Stimulated activated CD4-positive, alpha-beta T cell treated with anti-CD3 and anti-CD28 coated beads, Interleukin-2, amount 100 ng/mL, for 24 hours (primary cell): ENCODE results near the gene CXCL5.
"Not testable (repeated sequence)": the region's sequence is repeated elsewhere in the genome, so short reads cannot be mapped to it uniquely, and the experiment has no call there.

ENCODE experiments used
- DNase-seq, 2 donors: peaks; one replicate each; pipeline ENCODE4 v3.0.0-alpha.2; 2020

CXCL5 gene

DNA sequence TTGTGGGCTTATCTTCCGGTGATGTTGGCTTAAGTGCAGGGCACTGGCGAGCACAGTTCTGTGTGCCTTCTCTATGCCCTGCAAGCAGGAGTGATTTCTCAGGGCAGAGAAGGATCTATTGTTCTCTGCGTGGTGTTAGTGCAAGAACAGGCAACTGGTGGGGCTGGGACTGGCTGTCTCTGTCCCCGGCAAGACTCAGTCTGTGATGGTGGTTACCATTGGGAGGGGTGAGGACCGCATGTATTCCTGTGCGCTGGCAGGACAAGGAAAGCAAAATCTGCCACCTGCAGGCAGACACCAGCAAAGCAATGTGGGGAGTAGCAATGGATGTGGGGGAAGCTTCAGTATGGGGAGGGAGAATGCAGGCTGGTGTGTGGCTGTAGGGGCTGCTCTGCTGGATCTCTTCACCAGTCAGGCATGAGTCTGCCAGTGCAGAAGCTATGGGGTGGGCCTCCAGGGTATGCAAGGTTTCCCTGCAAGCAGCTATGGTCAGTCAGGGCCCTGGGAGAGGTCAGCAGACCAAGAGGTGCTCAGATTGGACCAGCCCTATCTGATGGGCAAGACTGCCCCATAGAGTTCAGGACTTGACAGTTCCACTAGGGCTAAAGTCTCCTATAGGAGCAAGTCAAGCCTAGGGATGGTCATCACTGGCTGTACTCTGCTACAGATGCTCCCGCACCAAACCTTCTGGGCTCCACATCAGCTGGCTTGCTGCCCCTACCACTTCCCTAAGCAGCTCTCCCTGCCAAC is 33.4 kb downstream of the CXCL5 start:
- DNase-seq, result no peak

DNA sequence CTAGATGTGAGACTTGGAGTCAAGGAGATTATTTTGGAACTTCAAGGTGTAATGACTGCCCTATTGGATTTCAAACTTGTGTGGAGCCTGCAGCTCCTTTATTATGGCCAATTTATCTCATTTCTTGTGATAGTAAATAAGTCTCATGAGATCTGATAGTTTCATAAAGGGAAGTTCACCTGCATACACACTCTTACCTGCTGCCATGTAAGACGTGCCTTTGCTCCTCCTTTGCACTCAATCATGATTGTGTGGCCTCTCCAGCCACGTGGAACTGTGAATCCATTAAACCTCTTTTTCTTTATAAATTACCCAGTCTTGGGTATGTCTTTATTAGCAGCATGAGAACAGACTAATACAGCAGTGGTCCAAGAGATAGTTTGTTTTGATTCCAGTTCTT is 35.8 kb downstream of the CXCL5 start:
- DNase-seq, result no peak

GRCh38 chr4:73959041-73959440 is 39.4 kb downstream of the CXCL5 start:
- not testable (repeated sequence) for DNase-seq

DNA sequence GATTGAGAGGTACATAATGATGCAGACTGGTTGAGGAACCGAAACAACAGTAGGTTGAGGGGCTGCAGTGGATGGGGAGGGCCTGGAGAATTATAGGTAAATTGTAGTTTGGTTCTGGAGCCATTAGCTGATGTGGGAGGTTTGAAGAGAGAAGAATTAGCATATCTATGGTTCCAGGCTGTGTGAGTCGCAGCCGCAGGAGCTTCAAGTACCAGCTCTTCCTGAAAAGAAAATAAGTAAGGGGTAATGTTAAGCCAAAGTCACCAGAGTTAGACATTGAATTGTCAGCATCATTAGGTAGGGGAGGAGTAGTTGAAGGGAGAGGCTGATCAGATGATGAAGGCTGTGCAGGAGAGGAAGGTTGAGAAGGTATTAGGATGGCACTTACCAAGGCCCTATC is 46.1 kb downstream of the CXCL5 start:
- no peak for DNase-seq

DNA sequence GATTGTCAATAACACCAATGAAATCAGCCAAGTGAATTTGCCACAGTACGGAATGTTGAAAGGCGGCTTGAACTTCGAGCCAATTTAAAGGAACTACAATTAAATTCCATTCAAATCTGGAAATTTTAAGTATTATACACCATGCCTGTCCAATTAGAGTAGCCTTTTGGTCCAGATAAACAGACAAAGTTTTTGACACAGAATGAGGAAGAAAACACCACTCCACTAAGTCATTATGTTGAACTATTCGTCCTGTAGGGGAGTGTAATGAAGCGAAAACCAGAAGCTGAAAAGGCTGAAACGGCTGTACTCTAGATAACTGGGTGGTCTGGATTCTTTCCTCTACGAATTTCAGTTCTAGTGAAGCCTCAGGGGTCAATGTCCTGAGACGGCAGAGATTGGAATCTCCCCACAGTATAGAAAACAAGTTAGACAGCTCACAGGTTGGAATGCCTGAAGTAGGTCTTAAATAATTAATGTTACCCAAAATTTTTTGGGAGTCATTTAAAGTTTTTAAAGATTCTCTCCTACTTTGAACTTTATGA is 48.0 kb downstream of the CXCL5 start:
- not testable (repeated sequence) for DNase-seq

GRCh38 chr4:73948990-73949706 is 49.3 kb downstream of the CXCL5 start:
- no peak for DNase-seq

GRCh38 chr4:73948291-73948690 is 50.2 kb downstream of the CXCL5 start:
- no peak for DNase-seq

DNA sequence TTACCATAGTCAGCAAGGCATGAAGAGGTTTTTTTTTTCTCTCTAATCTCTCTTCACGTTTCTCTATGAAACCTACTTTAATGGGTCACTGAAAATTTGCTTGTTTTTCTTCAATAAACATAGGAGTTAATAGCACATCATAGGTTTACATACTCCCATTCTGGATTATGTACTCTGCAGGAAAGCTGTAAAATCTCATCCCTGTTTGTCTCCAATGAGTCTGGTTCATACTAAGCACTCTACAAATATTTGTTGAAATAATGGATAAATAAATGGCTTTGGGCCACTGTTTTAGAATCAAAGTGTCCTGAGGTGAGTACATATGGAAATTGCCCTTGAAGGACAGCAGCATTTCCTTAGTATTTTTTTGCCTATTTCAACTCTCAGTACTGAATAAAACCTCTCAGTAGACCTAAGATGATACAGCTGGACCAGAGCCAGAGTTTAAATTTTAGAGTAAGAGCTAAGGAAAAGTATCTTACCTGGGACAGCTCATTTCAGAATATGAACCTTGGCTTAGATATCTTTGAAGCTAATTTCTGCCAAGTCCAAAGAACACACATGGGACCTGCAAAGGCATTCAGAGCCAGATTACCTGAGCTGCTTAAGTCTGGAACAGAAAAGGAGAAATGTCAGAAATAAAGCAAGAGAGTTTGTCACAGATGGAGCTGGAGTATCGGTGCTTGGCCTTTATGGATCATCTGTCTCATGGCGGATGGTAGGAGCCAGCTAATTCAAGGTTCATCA is 51.1 kb downstream of the CXCL5 start:
- no peak for DNase-seq

GRCh38 chr4:73945674-73946449 is 52.6 kb downstream of the CXCL5 start:
- DNase-seq, result no peak
